Measurements from ENCODE around the gene TACR2.

DNA sequence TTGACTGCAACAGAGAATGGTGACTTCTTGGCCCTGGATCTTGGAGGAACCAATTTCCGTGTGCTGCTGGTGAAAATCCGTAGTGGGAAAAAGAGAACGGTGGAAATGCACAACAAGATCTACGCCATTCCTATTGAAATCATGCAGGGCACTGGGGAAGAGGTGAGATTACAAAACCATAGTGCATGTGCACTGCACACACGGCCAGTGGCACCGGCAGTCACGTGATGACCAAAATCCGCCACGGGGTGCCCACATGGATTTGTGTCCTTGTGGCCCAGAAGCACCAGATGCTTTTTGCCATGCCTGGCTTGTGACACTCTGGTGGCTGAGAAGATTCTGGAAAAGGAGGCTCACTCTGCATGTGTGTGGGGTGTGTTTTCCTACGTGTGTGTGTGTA, 32.4 kb downstream of the TACR2 start:
- TF ChIP-seq, protein P1, sequence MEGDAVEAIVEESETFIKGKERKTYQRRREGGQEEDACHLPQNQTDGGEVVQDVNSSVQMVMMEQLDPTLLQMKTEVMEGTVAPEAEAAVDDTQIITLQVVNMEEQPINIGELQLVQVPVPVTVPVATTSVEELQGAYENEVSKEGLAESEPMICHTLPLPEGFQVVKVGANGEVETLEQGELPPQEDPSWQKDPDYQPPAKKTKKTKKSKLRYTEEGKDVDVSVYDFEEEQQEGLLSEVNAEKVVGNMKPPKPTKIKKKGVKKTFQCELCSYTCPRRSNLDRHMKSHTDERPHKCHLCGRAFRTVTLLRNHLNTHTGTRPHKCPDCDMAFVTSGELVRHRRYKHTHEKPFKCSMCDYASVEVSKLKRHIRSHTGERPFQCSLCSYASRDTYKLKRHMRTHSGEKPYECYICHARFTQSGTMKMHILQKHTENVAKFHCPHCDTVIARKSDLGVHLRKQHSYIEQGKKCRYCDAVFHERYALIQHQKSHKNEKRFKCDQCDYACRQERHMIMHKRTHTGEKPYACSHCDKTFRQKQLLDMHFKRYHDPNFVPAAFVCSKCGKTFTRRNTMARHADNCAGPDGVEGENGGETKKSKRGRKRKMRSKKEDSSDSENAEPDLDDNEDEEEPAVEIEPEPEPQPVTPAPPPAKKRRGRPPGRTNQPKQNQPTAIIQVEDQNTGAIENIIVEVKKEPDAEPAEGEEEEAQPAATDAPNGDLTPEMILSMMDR (IDR thresholded peaks at IDR 0.05) = no peak
- TF ChIP-seq POLR2A (IDR thresholded peaks at IDR 0.05) = no peak

Measured in right lobe of liver (tissue), 4 donors.